COLO668 (cell line): Measurements from ENCODE around the gene NRP2.

Source experiments
- DNase-seq: peaks from one replicate; lab custom pipeline; 2025; ENCODE audit not compliant: unreplicated experiment; lab: John Stamatoyannopoulos, UW

The NRP2 gene

GRCh38 chr2:205706769-205707381 is 24.6 kb downstream of the NRP2 start:
- peak; percentile 83 for DNase-seq

- DNase-seq, result no peak
Observed at GRCh38 chr2:205708231-205708631, 25.9 kb downstream of the NRP2 start.

- no peak for DNase-seq
Observed at GRCh38 chr2:205709319-205709718, 27.0 kb downstream of the NRP2 start.

- DNase-seq, result no peak
Observed at GRCh38 chr2:205712508-205712907, 30.2 kb downstream of the NRP2 start.

GRCh38 chr2:205713086-205713485 is 30.8 kb downstream of the NRP2 start:
- no peak for DNase-seq

GRCh38 chr2:205714058-205714776 is 31.9 kb downstream of the NRP2 start:
- no peak for DNase-seq

- no peak for DNase-seq
Observed at GRCh38 chr2:205714789-205715720, 32.8 kb downstream of the NRP2 start.

GRCh38 chr2:205715831-205716525 is 33.7 kb downstream of the NRP2 start:
- DNase-seq, result no peak

GRCh38 chr2:205717175-205717846 is 35.0 kb downstream of the NRP2 start:
- DNase-seq, result no peak

- DNase-seq, result no peak
Observed at GRCh38 chr2:205717999-205718398, 35.7 kb downstream of the NRP2 start.

GRCh38 chr2:205719847-205720246 is 37.5 kb downstream of the NRP2 start:
- no peak for DNase-seq

- no peak for DNase-seq
Observed at GRCh38 chr2:205720451-205720902, 38.2 kb downstream of the NRP2 start.

GRCh38 chr2:205721057-205721449 is 38.8 kb downstream of the NRP2 start:
- peak; percentile 6 for DNase-seq

GRCh38 chr2:205722283-205722918 is 40.1 kb downstream of the NRP2 start:
- DNase-seq, result no peak

GRCh38 chr2:205723179-205723578 is 40.9 kb downstream of the NRP2 start:
- no peak for DNase-seq

GRCh38 chr2:205725059-205725458 is 42.8 kb downstream of the NRP2 start:
- no peak for DNase-seq

- no peak for DNase-seq
Observed at GRCh38 chr2:205726506-205726905, 44.2 kb downstream of the NRP2 start.

- DNase-seq, result no peak
Observed at GRCh38 chr2:205727174-205727573, 44.9 kb downstream of the NRP2 start.

GRCh38 chr2:205728366-205728765 is 46.1 kb downstream of the NRP2 start:
- DNase-seq, result no peak

GRCh38 chr2:205730191-205730590 is 47.9 kb downstream of the NRP2 start:
- DNase-seq, result no peak
